H1 (cell line): Measurements from ENCODE around the gene DCUN1D2. TPM values are rescaled to one million over a fixed set of nuclear protein-coding genes. Genes with fewer than 3 reads are reported as not detected.
A peak's percentile ranks its signal among the peaks of the same experiment; 100 is the strongest.

ENCODE experiments used
- CTCF ChIA-PET: fragments of 300-600 bp; sonication (Branson Sonifier 250); formaldehyde crosslinking; loops from one replicate; lab custom pipeline; 2021; ENCODE audit not compliant: partially characterized antibody; lab: Charles Lee
- POLR2A ChIA-PET: fragments of 300-600 bp; sonication (Branson Sonifier 250); formaldehyde crosslinking; loops from one replicate; lab custom pipeline; 2021; ENCODE audit warnings: inconsistent platforms; ENCODE audit not compliant: partially characterized antibody; lab: Charles Lee
- DNase-seq, 2 experiments: peaks; one replicate each; pipeline versions ENCODE4 v3.0.0 to v3.0.0-alpha.2; 2010 to 2022; ENCODE audit warnings: low spot score in 2 of 2, low read depth in 1 of 2, mixed read lengths in 1 of 2
- FAIRE-seq: peaks from 2 replicates; lab custom pipeline; 2011; peaks lifted over from hg19 to GRCh38; lab: Jason Lieb, UNC
- H2AFZ ChIP-seq: 2 replicates; pipeline ENCODE4 v1.8.1; 2012; ENCODE audit warnings: low read length, inconsistent platforms
- H2AK5ac ChIP-seq: 2 replicates; pipeline ENCODE4 v1.6.1; 2013; ENCODE audit warnings: low read depth, low read length
- H2BK120ac ChIP-seq: replicated peaks from 2 replicates; pipeline ENCODE3; 2013; ENCODE audit warnings: low read depth, low read length, inconsistent platforms
- H2BK12ac ChIP-seq: 2 replicates; pipeline ENCODE4 v1.6.1; 2013; ENCODE audit warnings: low read depth, low read length
- H2BK15ac ChIP-seq: 2 replicates; pipeline ENCODE4 v1.6.1; 2013; ENCODE audit warnings: low read length
- H2BK20ac ChIP-seq: 2 replicates; pipeline ENCODE4 v1.6.1; 2013; ENCODE audit warnings: low read length
- H2BK5ac ChIP-seq: 2 replicates; pipeline ENCODE4 v1.6.1; 2013; ENCODE audit warnings: low read depth, low read length
- H3K14ac ChIP-seq: 2 replicates; pipeline ENCODE4 v1.6.1; 2013; ENCODE audit warnings: inconsistent platforms; ENCODE audit not compliant: insufficient read length
- H3K18ac ChIP-seq: 2 replicates; pipeline ENCODE4 v1.6.1; 2013; ENCODE audit warnings: low read length; ENCODE audit errors: extremely low read depth
- H3K23ac ChIP-seq: 2 replicates; pipeline ENCODE4 v1.6.1; 2013; ENCODE audit warnings: inconsistent platforms; ENCODE audit not compliant: insufficient read length
- H3K23me2 ChIP-seq: 2 replicates; pipeline ENCODE4 v1.6.1; 2013; ENCODE audit warnings: low read depth, low read length
- H3K27ac ChIP-seq: 2 replicates; pipeline ENCODE4 v1.6.1; 2011; ENCODE audit warnings: low read depth, low read length, inconsistent platforms
- H3K27me3 ChIP-seq, 4 experiments: replicated peaks in 1 of 4; 1 replicate in 1 of 4; 2 replicates in 3 of 4; pipeline versions ENCODE4 v1.6.1 to v1.8.1; 2011 to 2013; ENCODE audit warnings: low read length in 3 of 4, mild to moderate bottlenecking in 3 of 4, inconsistent platforms in 2 of 4, mixed read lengths in 2 of 4, moderate library complexity in 1 of 4; ENCODE audit not compliant: control insufficient read depth in 3 of 4, insufficient read depth in 3 of 4; ENCODE audit errors: extremely low read depth in 1 of 4
- H3K36me3 ChIP-seq, 4 experiments: 2 replicates each; pipeline versions ENCODE4 v1.6.1 to v1.8.1; 2011 to 2013; ENCODE audit warnings: mild to moderate bottlenecking in 4 of 4, low read length in 3 of 4, moderate library complexity in 2 of 4, control low read depth in 1 of 4, inconsistent platforms in 1 of 4; ENCODE audit not compliant: insufficient read depth in 4 of 4, control insufficient read depth in 2 of 4
- H3K4ac ChIP-seq: replicated peaks from 2 replicates; pipeline ENCODE3; 2013; ENCODE audit warnings: low read length, low read depth, mixed read lengths, inconsistent platforms; ENCODE audit not compliant: insufficient read length
- H3K4me1 ChIP-seq, 4 experiments: replicated peaks in 1 of 4; 1 replicate in 1 of 4; 2 replicates in 3 of 4; pipeline versions ENCODE4 v1.6.1 to v1.8.1; 2011 to 2013; ENCODE audit warnings: low read length in 3 of 4, inconsistent platforms in 2 of 4, mixed read lengths in 1 of 4; ENCODE audit not compliant: insufficient read depth in 4 of 4, control insufficient read depth in 3 of 4
- H3K4me2 ChIP-seq, 2 experiments: 2 replicates each; pipeline versions ENCODE4 v1.6.1 to v1.8.1; 2011 to 2013; ENCODE audit warnings: low read depth in 2 of 2, low read length in 2 of 2, control low read depth in 1 of 2, inconsistent platforms in 1 of 2, mild to moderate bottlenecking in 1 of 2; ENCODE audit not compliant: insufficient read depth in 1 of 2
- H3K4me3 ChIP-seq, 4 experiments: fragments of 200-600, 300-600 bp in 1 of 4; sonication (generic), shearing (Covaris generic), sonication (Bioruptor Twin) in 1 of 4; 2 replicates each; pipeline versions ENCODE4 v1.5.1 to v1.8.1; 2011 to 2016; ENCODE audit warnings: low read length in 4 of 4, low read depth in 3 of 4, control low read depth in 2 of 4, inconsistent platforms in 2 of 4, mild to moderate bottlenecking in 2 of 4, mixed read lengths in 1 of 4, moderate library complexity in 1 of 4; ENCODE audit not compliant: insufficient read depth in 2 of 4; ENCODE audit errors: extremely low read depth in 1 of 4
- H3K56ac ChIP-seq: replicated peaks from 2 replicates; pipeline ENCODE3; 2013; ENCODE audit warnings: low read depth, mild to moderate bottlenecking, mixed read lengths, low read length, inconsistent platforms; ENCODE audit not compliant: insufficient read length
- H3K79me1 ChIP-seq: 2 replicates; pipeline ENCODE4 v1.6.1; 2013; ENCODE audit warnings: low read depth, low read length, control low read depth
- H3K79me2 ChIP-seq, 2 experiments: 2 replicates each; pipeline versions ENCODE4 v1.6.1 to v1.8.1; 2012 to 2013; ENCODE audit warnings: low read length in 2 of 2, mild to moderate bottlenecking in 2 of 2, inconsistent platforms in 1 of 2; ENCODE audit not compliant: insufficient read depth in 2 of 2, control insufficient read depth in 1 of 2
- H3K9ac ChIP-seq, 4 experiments: replicated peaks in 1 of 4; 1 replicate in 1 of 4; 2 replicates in 3 of 4; pipeline versions ENCODE4 v1.6.1 to v1.8.1; 2011 to 2013; ENCODE audit warnings: low read depth in 3 of 4, low read length in 3 of 4, control low read depth in 2 of 4, mild to moderate bottlenecking in 2 of 4, moderate library complexity in 2 of 4, inconsistent platforms in 1 of 4; ENCODE audit errors: extremely low read depth in 1 of 4
- H3K9me3 ChIP-seq, 2 experiments: 2 replicates each; pipeline versions ENCODE4 v1.6.1 to v1.8.1; 2012 to 2013; ENCODE audit warnings: mild to moderate bottlenecking in 2 of 2, moderate library complexity in 2 of 2, control low read depth in 1 of 2, inconsistent platforms in 1 of 2, low read depth in 1 of 2, low read length in 1 of 2, mixed read lengths in 1 of 2; ENCODE audit not compliant: insufficient read depth in 2 of 2
- H4K20me1 ChIP-seq, 2 experiments: replicated peaks in 1 of 2; 2 replicates each; pipeline versions ENCODE3 to v1.8.1; 2011 to 2013; ENCODE audit warnings: inconsistent platforms in 2 of 2, low read length in 2 of 2, mild to moderate bottlenecking in 1 of 2; ENCODE audit not compliant: insufficient read depth in 2 of 2, control insufficient read depth in 1 of 2
- H4K5ac ChIP-seq: 2 replicates; pipeline ENCODE4 v1.6.1; 2013; ENCODE audit warnings: low read length, low read depth, mixed read lengths, inconsistent platforms; ENCODE audit not compliant: insufficient read length
- H4K8ac ChIP-seq: 2 replicates; pipeline ENCODE4 v1.8.0; 2013; ENCODE audit warnings: mild to moderate bottlenecking, moderate library complexity, low read length, inconsistent platforms; ENCODE audit not compliant: insufficient read depth; ENCODE audit errors: extremely low read depth
- H4K91ac ChIP-seq: replicated peaks from 2 replicates; pipeline ENCODE3; 2013; ENCODE audit warnings: low read length, mixed read lengths, inconsistent platforms; ENCODE audit not compliant: insufficient read length
- ASH2L ChIP-seq: fragments of 200-600, 300-600 bp; sonication (generic); IDR thresholded peaks from one replicate; pipeline ENCODE4 v1.7.1; 2017; ENCODE audit warnings: low read length
- BACH1 ChIP-seq: IDR thresholded peaks from 2 replicates; pipeline ENCODE4 v1.6.1; 2012; ENCODE audit warnings: low read length, improper control_type of control experiment
- CHD2 ChIP-seq: IDR thresholded peaks from 2 replicates; pipeline ENCODE4 v1.6.1; 2012; ENCODE audit warnings: low read length, improper control_type of control experiment
- CTBP2 ChIP-seq: IDR thresholded peaks from 2 replicates; pipeline ENCODE4 v1.7.0; 2011; ENCODE audit warnings: borderline replicate concordance, mild to moderate bottlenecking, moderate library complexity, mixed read lengths, low read length; ENCODE audit not compliant: insufficient read depth, insufficient read length
- KDM1A ChIP-seq: fragments of 200-600, 300-600 bp; sonication (generic); IDR thresholded peaks from 2 replicates; pipeline ENCODE4 v1.7.1; 2016; ENCODE audit warnings: mild to moderate bottlenecking, low read length, borderline replicate concordance
- KDM4A ChIP-seq: IDR thresholded peaks from one replicate; pipeline ENCODE4 v1.7.1; 2012; ENCODE audit warnings: low read depth, mild to moderate bottlenecking, moderate library complexity, low read length, inconsistent platforms; ENCODE audit not compliant: severe bottlenecking
- MAFK ChIP-seq: IDR thresholded peaks from 2 replicates; pipeline ENCODE4 v1.6.1; 2012; ENCODE audit warnings: low read depth, mild to moderate bottlenecking, improper control_type of control experiment, low read length
- NANOG ChIP-seq: IDR thresholded peaks from 2 replicates; pipeline ENCODE4 v1.6.1; 2011; ENCODE audit warnings: low read length, low read depth, mild to moderate bottlenecking, inconsistent platforms; ENCODE audit not compliant: insufficient read depth, poor library complexity, severe bottlenecking
- NRF1 ChIP-seq: IDR thresholded peaks from 2 replicates; pipeline ENCODE4 v1.6.1; 2011; ENCODE audit warnings: mild to moderate bottlenecking, low read depth, low read length, improper control_type of control experiment
- PHF8 ChIP-seq: fragments of 200-600 bp; sonication (generic); conservative IDR thresholded peaks from 2 replicates; pipeline ENCODE4 v1.7.1; 2012; ENCODE audit warnings: low read depth, mild to moderate bottlenecking, inconsistent platforms, low read length, moderate library complexity
- TAF1 ChIP-seq: IDR thresholded peaks from 2 replicates; pipeline ENCODE4 v1.6.1; 2011; ENCODE audit warnings: mild to moderate bottlenecking, low read depth, low read length
- TAF7 ChIP-seq: optimal IDR thresholded peaks from 2 replicates; pipeline ENCODE3; 2011; ENCODE audit warnings: low read depth, mild to moderate bottlenecking, inconsistent platforms, low read length, moderate library complexity, borderline replicate concordance
- TCF12 ChIP-seq: IDR thresholded peaks from 2 replicates; pipeline ENCODE4 v1.6.1; 2011; ENCODE audit warnings: low read depth, mild to moderate bottlenecking, low read length
- WGBS, 2 experiments: shearing (Covaris generic) in 1 of 2; methylation state at CpG; one replicate each; pipeline versions ENCODE4 v1.1.6 to v1.1.7; 2013 to 2015; ENCODE audit warnings: low lambda C conversion rate in 2 of 2, mixed read lengths in 2 of 2, inconsistent platforms in 1 of 2, low coverage in 1 of 2, missing lambda C conversion rate in 1 of 2; ENCODE audit not compliant: insufficient replicate concordance in 2 of 2, insufficient coverage in 1 of 2, insufficient read length in 1 of 2; ENCODE audit errors: extremely low coverage in 1 of 2, missing lambda C conversion rate in 1 of 2; 5-methylcytosine and 5-hydroxymethylcytosine counted together
- polyA plus RNA-seq, 7 experiments: library from polyadenylated mRNA; depleted of rRNA in 3 of 7; stranded (reverse) in 5 of 7; unstranded in 2 of 7; fragments of >200 nt in 5 of 7; fragments of 200-250 nt in 2 of 7; gene quantifications; 1 replicate in 5 of 7; 2 replicates in 1 of 7; 4 replicates in 1 of 7; pipeline versions ENCODE4 v1.2.1 to v1.2.3, GENCODE V29; 2011 to 2013; ENCODE audit warnings: missing spikeins in 2 of 7, mixed read lengths in 2 of 7
- total RNA-seq: library from RNA; stranded (reverse); fragmentation: NEBNext Ultra II Directional; extraction: Animal tissue kit (Norgen Biotek cat#: 25700); gene quantifications from 2 replicates; pipeline ENCODE4 v1.2.1, GENCODE V29; 2021

DCUN1D2 gene
- total and polyA plus RNA-seq, 2 of the 8 experiments (the other 6 are each of a cell fraction or from before 2014, with no cell fraction given), result 19.5 to 35.3 TPM

GRCh38 chr13:113491418-113491883, 940 bp upstream of the DCUN1D2 start:
- Histone ChIP-seq H3K18ac (no peak overlapping the region; the same call in 1 of the 2 replicates), H2AFZ (no peak overlapping the region), H2BK120ac (no peak overlapping the region), H3K23me2 (peaks cover 9% of the 10 kb centered on the region), H3K4me2 (peak overlapping the region; percentile 77 to 99), H3K79me2 (peaks cover 23 to 68% of the 10 kb centered on the region in 2 experiments), H3K4me3 (peak overlapping the region; percentile 82 to 95 (median 91)), H3K9me3 (no peaks in the 10 kb centered on the region), H2BK5ac (0 out of 2 replicates have a peak overlapping the region, but pooled peaks have one; percentile 84), H2BK20ac (peak overlapping the region; percentile 37; the same call in 1 of the 2 replicates), H3K56ac (no peak overlapping the region), H3K9ac (peak overlapping the region in 3 of 4 experiments; percentile 35 to 96 (median 71); a peak in 4 of 7 replicates), H3K14ac (no peak overlapping the region), H3K36me3 (peaks cover 0 to 11% (median under 1%) of the 10 kb centered on the region in 4 experiments; a peak in 1 of 8 replicates), H4K20me1 (peaks cover 6 to 15% of the 10 kb centered on the region in 2 experiments), H2BK15ac (no peak overlapping the region), H4K91ac (no peak overlapping the region), H4K5ac (peak overlapping the region; percentile 3), H3K27ac (peak overlapping the region; percentile 55; the same call in 1 of the 2 replicates), H4K8ac (peak overlapping the region; percentile 90), H3K23ac (no peak overlapping the region), H2AK5ac (no peak overlapping the region), H2BK12ac (no peak overlapping the region), H3K27me3 (no peaks in the 10 kb centered on the region), H3K79me1 (peaks cover 19% of the 10 kb centered on the region), H3K4me1 (peaks cover 3 to 18% (median 12%) of the 10 kb centered on the region in 4 experiments), H3K4ac (no peak overlapping the region)
- 2% methylated on average over 17 of the region's 22 CpGs; no CpG with 5 or more reads in 1 of the 2 experiments for WGBS, 2 experiments
- peak in 1 of 2 experiments; percentile 70 for DNase-seq
- no peak for FAIRE-seq
- CTCF ChIA-PET, result no interaction called here
- POLR2A ChIA-PET, result no interaction called here
- peak; percentile 90 for TF ChIP-seq ASH2L
- TF ChIP-seq BACH1, result no peak
- no peak for TF ChIP-seq NANOG
- peak; percentile 23 for TF ChIP-seq CTBP2
- TF ChIP-seq TAF7, result no peak
- TF ChIP-seq KDM4A, result no peak
- TF ChIP-seq TCF12, result no peak
- no peak for TF ChIP-seq CHD2
- TF ChIP-seq MAFK, result no peak
- TF ChIP-seq PHF8, result no peak
- no peak for TF ChIP-seq NRF1
- no peak for TF ChIP-seq TAF1
- TF ChIP-seq KDM1A, result 0 out of 2 replicates have a peak, but pooled peaks have one; percentile 40
